Breast epithelium (tissue), 4 donors: ENCODE measurements around the gene DOCK6. TPM values are rescaled to one million over a fixed set of nuclear protein-coding genes. Genes with fewer than 3 reads are reported as not detected.

Source experiments
- DNase-seq, 2 donors: peaks; one replicate each; pipeline ENCODE4 v3.0.0-alpha.2; 2019; ENCODE audit warnings: low spot score in 2 of 2
- H3K27ac ChIP-seq, 2 donors: fragments of 200-600 bp; sonication (generic) in 1 of 2; one replicate each; pipeline ENCODE4 v1.5.1; 2016 to 2019; ENCODE audit warnings: mild to moderate bottlenecking in 1 of 2
- H3K27me3 ChIP-seq, 2 donors: fragments of 200-600 bp; sonication (generic) in 1 of 2; one replicate each; pipeline versions ENCODE4 v1.5.1 to v1.6.0; 2017 to 2019; ENCODE audit warnings: control low read depth in 1 of 2, mild to moderate bottlenecking in 1 of 2
- H3K36me3 ChIP-seq: fragments of 200-600 bp; one replicate; pipeline ENCODE4 v1.5.1; 2019
- H3K4me1 ChIP-seq, 2 donors: fragments of 200-600 bp; sonication (generic); one replicate each; pipeline ENCODE4 v1.5.1; 2016 to 2019; ENCODE audit warnings: control low read depth in 1 of 2
- H3K4me3 ChIP-seq, 3 donors: fragments of 200-600 bp; sonication (generic); 1 replicate in 2 of 3; 2 replicates in 1 of 3; pipeline ENCODE4 v1.5.1; 2016 to 2019; ENCODE audit warnings: mild to moderate bottlenecking in 3 of 3, moderate library complexity in 2 of 3
- H3K9me3 ChIP-seq, 2 donors: fragments of 200-600 bp; sonication (generic) in 1 of 2; one replicate each; pipeline ENCODE4 v1.5.1; 2016 to 2019; ENCODE audit warnings: control low read depth in 1 of 2
- CTCF ChIP-seq, 3 donors: fragments of 450-650 bp; IDR thresholded peaks; one replicate each; pipeline ENCODE4 v1.5.1; 2016 to 2017; ENCODE audit warnings: antibody characterized with exemption in 3 of 3, mild to moderate bottlenecking in 3 of 3, moderate library complexity in 3 of 3
- POLR2A ChIP-seq: fragments of 450-650 bp; IDR thresholded peaks from one replicate; pipeline ENCODE4 v1.6.1; 2016; ENCODE audit warnings: antibody characterized with exemption, mild to moderate bottlenecking, moderate library complexity
- POLR2AphosphoS5 ChIP-seq, 3 donors: sonication (generic); formaldehyde crosslinking; IDR thresholded peaks; one replicate each; pipeline ENCODE4 v1.6.1; 2017; ENCODE audit warnings: antibody characterized with exemption in 3 of 3
- intact Hi-C: fragments of 100-400 bp; cut with DNase I; formaldehyde crosslinking; loops from one replicate; pipeline ENCODE4 v1.15.1; 2023; ENCODE audit warnings: low total_unique reads
- total RNA-seq, 3 donors: library from RNA; depleted of rRNA; stranded (reverse); fragments of >200 nt; gene quantifications; one replicate each; pipeline ENCODE4 v1.1.0, GENCODE V29; 2016

DOCK6 gene
- total RNA-seq, 3 donors from 2014 or later, result 20.9 to 59.3 (median 49.6) TPM

- H3K36me3 ChIP-seq, result no peaks in the 10 kb centered on the region
- H3K9me3 ChIP-seq, result no peaks in the 10 kb centered on the region
- peak overlapping the region; percentile 18 to 81 for H3K27ac ChIP-seq
- no peaks in the 10 kb centered on the region for H3K27me3 ChIP-seq
- TF ChIP-seq POLR2AphosphoS5 (IDR thresholded peaks at IDR 0.05), result no peak
- TF ChIP-seq CTCF (IDR thresholded peaks at IDR 0.05), result no peak
- no peak for TF ChIP-seq POLR2A
- intact Hi-C loops, result loop anchor here (10.0 kb wide), 1 partner anchor 189 kb away; the partner anchor contains the start of gene ELAVL3
- H3K4me1 ChIP-seq, result no peaks in the 10 kb centered on the region
- H3K4me3 ChIP-seq, result no peak overlapping the region
- peak in 1 of 2 donors; percentile 21 for DNase-seq
Observed at GRCh38 chr19:11296264-11296663, 33.9 kb upstream of the DOCK6 start.

GRCh38 chr19:11295665-11296245 is 33.4 kb upstream of the DOCK6 start, which contains the start of gene TSPAN16:
TSS of gene TSPAN16 (plus strand) at chr19:11296160. CDS start at chr19:11296298, 138 bp downstream.
- Histone ChIP-seq H3K4me3 (no peak within 1 kb of the TSS), H3K36me3 (no peaks in the 10 kb centered on the region), H3K9me3 (no peaks in the 10 kb centered on the region), H3K27me3 (no peaks in the 10 kb centered on the region), H3K4me1 (no peaks in the 10 kb centered on the region), H3K27ac (peak within 1 kb of the TSS; percentile 18 to 81)
- intact Hi-C loops, result loop anchor here (10.0 kb wide), 1 partner anchor 189 kb away; the partner anchor contains the start of gene ELAVL3
- DNase-seq, result no peak
- TF ChIP-seq POLR2A, result no peak
- TF ChIP-seq POLR2AphosphoS5 (IDR thresholded peaks at IDR 0.05), result no peak

DNA sequence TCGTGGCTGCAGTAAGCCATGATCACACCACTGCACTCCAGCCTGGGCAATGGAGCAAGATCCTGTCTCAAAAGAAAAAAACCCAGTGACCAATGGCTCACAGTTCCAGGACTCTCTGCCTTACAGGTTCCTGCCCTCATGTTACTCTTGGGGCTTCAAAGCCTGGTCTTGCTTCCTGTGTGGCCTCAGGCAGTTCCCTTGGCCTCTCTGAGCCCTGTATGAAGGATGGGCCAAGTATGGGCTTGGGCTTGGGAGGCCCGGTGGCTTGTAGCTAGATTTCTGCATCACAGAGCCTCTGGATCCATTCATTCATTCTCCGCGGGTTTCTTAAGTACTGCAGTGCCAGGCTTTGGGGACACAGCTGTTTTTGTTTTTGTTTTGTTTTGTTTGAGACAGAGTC is 32.9 kb upstream of the DOCK6 start:
- Histone ChIP-seq H3K4me1 (no peaks in the 10 kb centered on the region), H3K36me3 (no peaks in the 10 kb centered on the region), H3K27ac (no peak overlapping the region), H3K27me3 (no peaks in the 10 kb centered on the region), H3K4me3 (no peak overlapping the region), H3K9me3 (no peaks in the 10 kb centered on the region)
- intact Hi-C loops, result loop anchor here (10.0 kb wide), 1 partner anchor 190 kb away; the partner anchor contains the start of gene ELAVL3
- DNase-seq, result no peak
- TF ChIP-seq POLR2A (no peak), POLR2AphosphoS5 (IDR thresholded peaks at IDR 0.05) (no peak), CTCF (IDR thresholded peaks at IDR 0.05) (no peak)

DNA sequence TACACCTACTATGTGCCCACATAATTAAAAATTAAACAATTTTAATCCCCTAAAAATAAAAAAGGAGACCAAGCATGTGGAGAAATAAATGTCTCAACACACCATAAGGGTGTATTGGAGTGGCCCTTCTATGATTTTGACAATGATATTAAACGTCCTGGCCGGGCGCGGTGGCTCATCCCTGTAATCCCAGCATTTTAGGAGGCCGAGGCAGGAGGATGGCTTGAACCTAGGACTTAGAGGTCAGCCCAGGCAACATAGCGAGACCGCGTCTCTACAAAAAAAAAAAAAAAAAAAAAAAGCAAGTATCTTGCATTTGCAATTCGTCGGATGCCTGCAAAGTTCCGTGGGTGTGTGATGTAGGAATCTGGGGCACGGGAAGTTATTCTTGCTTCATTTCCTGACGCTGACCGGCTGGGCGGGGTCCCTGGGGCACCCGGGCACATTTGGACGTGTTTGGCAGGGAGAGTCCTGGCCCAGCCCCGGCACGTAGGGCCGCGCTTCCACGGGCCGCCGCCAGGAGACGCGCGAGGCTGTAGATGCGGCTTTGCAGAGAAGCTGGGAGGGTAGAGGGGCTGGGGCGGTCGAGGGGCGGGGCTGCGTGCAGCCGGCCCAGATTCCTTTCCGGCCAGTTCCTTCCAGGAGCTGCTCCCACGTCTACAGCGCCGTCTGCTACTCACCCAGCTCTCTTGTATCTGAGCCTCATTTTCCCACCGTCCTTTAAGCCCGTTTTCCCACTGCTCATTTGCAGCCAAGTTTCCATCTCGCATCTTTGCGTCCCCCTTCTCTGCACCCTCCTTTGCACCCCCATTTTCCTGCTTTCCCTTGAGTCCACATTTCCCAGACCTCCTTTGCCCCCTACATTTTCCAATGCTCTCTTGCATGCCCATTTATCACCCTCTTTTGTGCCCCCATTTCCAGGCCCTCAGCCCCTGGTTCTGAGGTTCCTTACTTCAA is 31.4 kb upstream of the DOCK6 start:
- Histone ChIP-seq H3K36me3 (no peaks in the 10 kb centered on the region), H3K4me3 (peak overlapping the region in 2 of 3 donors; percentile 34 to 51), H3K9me3 (no peaks in the 10 kb centered on the region), H3K4me1 (no peaks in the 10 kb centered on the region), H3K27me3 (no peaks in the 10 kb centered on the region), H3K27ac (peak overlapping the region in 1 of 2 donors; percentile 26)
- intact Hi-C loops, result loop anchor here (10.0 kb wide), 1 partner anchor 191 kb away; the partner anchor contains the start of gene ELAVL3
- TF ChIP-seq POLR2A (no peak), CTCF (IDR thresholded peaks at IDR 0.05) (peak; percentile 98 to 99 (median 98)), POLR2AphosphoS5 (IDR thresholded peaks at IDR 0.05) (peak; percentile 73 to 87 (median 78))
- peak; percentile 93 to 95 for DNase-seq

- no peak overlapping the region for H3K4me3 ChIP-seq
- no peak overlapping the region for H3K27ac ChIP-seq
- no peak for TF ChIP-seq CTCF (IDR thresholded peaks at IDR 0.05)
- TF ChIP-seq POLR2A, result no peak
- no peak for TF ChIP-seq POLR2AphosphoS5 (IDR thresholded peaks at IDR 0.05)
- intact Hi-C loops, result loop anchor here (10.0 kb wide), 1 partner anchor 193 kb away; the partner anchor contains the start of gene ELAVL3
- H3K36me3 ChIP-seq, result no peaks in the 10 kb centered on the region
- no peaks in the 10 kb centered on the region for H3K27me3 ChIP-seq
- H3K9me3 ChIP-seq, result no peaks in the 10 kb centered on the region
- H3K4me1 ChIP-seq, result no peaks in the 10 kb centered on the region
- no peak for DNase-seq
Observed at GRCh38 chr19:11291991-11292390, 29.7 kb upstream of the DOCK6 start.
